HepG2 (cell line): ENCODE results near the gene SFI1.

ENCODE experiments used
- DPF2 ChIP-seq: sonication (generic); formaldehyde crosslinking; IDR thresholded peaks from 2 replicates; pipeline ENCODE4 v1.4.0; 2020; ENCODE audit warnings: mild to moderate bottlenecking, low read depth, missing genetic modification reagents, borderline replicate concordance
- GATAD2A ChIP-seq: IDR thresholded peaks from 2 replicates; pipeline ENCODE4 v1.6.1; 2016
- KDM5B ChIP-seq: sonication (generic); formaldehyde crosslinking; IDR thresholded peaks from 2 replicates; pipeline ENCODE4 v1.4.0; 2020; ENCODE audit warnings: missing genetic modification reagents, mild to moderate bottlenecking, borderline replicate concordance
- PHF5A ChIP-seq: IDR thresholded peaks from one replicate; pipeline ENCODE4 v1.6.1; 2018; ENCODE audit warnings: low read depth, missing genetic modification reagents; ENCODE audit not compliant: unreplicated experiment
- TSC22D2 ChIP-seq: sonication (generic); formaldehyde crosslinking; IDR thresholded peaks from 2 replicates; pipeline ENCODE4 v1.5.1; 2020; ENCODE audit warnings: missing genetic modification reagents, mild to moderate bottlenecking, borderline replicate concordance
- ZMYM4 ChIP-seq: sonication (generic); formaldehyde crosslinking; IDR thresholded peaks from 2 replicates; pipeline ENCODE4 v1.8.1; 2023; ENCODE audit warnings: mild to moderate bottlenecking, missing genetic modification reagents
- ZNF17 ChIP-seq: sonication (generic); formaldehyde crosslinking; IDR thresholded peaks from 2 replicates; pipeline ENCODE4 v1.5.0; 2020; ENCODE audit warnings: mild to moderate bottlenecking, missing genetic modification reagents
- ZNF317 ChIP-seq: sonication (generic); formaldehyde crosslinking; IDR thresholded peaks from 2 replicates; pipeline ENCODE4 v1.5.0; 2020; ENCODE audit warnings: mild to moderate bottlenecking, missing genetic modification reagents
- ZNF780A ChIP-seq: sonication (generic); formaldehyde crosslinking; IDR thresholded peaks from 2 replicates; pipeline ENCODE4 v1.8.0; 2022; ENCODE audit warnings: mild to moderate bottlenecking, missing genetic modification reagents, moderate library complexity
- TF ChIP-seq, protein P1 (sequence below): sonication (generic); formaldehyde crosslinking; IDR thresholded peaks from 2 replicates; pipeline ENCODE4 v1.5.0; 2020; ENCODE audit warnings: mild to moderate bottlenecking, missing genetic modification reagents, moderate library complexity
- TF ChIP-seq, protein P2 (sequence below): sonication (generic); formaldehyde crosslinking; IDR thresholded peaks from 2 replicates; pipeline ENCODE4 v1.5.0; 2020; ENCODE audit warnings: missing genetic modification reagents, mild to moderate bottlenecking, borderline replicate concordance

- TF ChIP-seq TSC22D2 (CRISPR knock-in tag) = no peak
- TF ChIP-seq, protein P1, sequence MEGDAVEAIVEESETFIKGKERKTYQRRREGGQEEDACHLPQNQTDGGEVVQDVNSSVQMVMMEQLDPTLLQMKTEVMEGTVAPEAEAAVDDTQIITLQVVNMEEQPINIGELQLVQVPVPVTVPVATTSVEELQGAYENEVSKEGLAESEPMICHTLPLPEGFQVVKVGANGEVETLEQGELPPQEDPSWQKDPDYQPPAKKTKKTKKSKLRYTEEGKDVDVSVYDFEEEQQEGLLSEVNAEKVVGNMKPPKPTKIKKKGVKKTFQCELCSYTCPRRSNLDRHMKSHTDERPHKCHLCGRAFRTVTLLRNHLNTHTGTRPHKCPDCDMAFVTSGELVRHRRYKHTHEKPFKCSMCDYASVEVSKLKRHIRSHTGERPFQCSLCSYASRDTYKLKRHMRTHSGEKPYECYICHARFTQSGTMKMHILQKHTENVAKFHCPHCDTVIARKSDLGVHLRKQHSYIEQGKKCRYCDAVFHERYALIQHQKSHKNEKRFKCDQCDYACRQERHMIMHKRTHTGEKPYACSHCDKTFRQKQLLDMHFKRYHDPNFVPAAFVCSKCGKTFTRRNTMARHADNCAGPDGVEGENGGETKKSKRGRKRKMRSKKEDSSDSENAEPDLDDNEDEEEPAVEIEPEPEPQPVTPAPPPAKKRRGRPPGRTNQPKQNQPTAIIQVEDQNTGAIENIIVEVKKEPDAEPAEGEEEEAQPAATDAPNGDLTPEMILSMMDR (CRISPR knock-in tag) = no peak
- no peak for TF ChIP-seq DPF2 (CRISPR knock-in tag)
- TF ChIP-seq, protein P2, sequence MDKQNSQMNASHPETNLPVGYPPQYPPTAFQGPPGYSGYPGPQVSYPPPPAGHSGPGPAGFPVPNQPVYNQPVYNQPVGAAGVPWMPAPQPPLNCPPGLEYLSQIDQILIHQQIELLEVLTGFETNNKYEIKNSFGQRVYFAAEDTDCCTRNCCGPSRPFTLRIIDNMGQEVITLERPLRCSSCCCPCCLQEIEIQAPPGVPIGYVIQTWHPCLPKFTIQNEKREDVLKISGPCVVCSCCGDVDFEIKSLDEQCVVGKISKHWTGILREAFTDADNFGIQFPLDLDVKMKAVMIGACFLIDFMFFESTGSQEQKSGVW (CRISPR knock-in tag) = no peak
- no peak for TF ChIP-seq GATAD2A (CRISPR knock-in tag)
- TF ChIP-seq KDM5B (CRISPR knock-in tag) = no peak
- no peak for TF ChIP-seq PHF5A (CRISPR knock-in tag)
- TF ChIP-seq ZMYM4 (CRISPR knock-in tag) = no peak
- TF ChIP-seq ZNF17 (CRISPR knock-in tag) = no peak
- TF ChIP-seq ZNF317 (CRISPR knock-in tag) = no peak
- no peak for TF ChIP-seq ZNF780A
Observed at GRCh38 chr22:31475800-31476199, 20.5 kb upstream of the SFI1 start.
